HG03521 (cell line): ENCODE data around the gene PMEPA1.

Experiments
- ATAC-seq: cut with Tn5 transposase; IDR thresholded peaks from one replicate; pipeline ENCODE4 v1.9.1; 2021; ENCODE audit warnings: mild to moderate bottlenecking, moderate library complexity; ENCODE audit not compliant: unreplicated experiment

The PMEPA1 gene

DNA sequence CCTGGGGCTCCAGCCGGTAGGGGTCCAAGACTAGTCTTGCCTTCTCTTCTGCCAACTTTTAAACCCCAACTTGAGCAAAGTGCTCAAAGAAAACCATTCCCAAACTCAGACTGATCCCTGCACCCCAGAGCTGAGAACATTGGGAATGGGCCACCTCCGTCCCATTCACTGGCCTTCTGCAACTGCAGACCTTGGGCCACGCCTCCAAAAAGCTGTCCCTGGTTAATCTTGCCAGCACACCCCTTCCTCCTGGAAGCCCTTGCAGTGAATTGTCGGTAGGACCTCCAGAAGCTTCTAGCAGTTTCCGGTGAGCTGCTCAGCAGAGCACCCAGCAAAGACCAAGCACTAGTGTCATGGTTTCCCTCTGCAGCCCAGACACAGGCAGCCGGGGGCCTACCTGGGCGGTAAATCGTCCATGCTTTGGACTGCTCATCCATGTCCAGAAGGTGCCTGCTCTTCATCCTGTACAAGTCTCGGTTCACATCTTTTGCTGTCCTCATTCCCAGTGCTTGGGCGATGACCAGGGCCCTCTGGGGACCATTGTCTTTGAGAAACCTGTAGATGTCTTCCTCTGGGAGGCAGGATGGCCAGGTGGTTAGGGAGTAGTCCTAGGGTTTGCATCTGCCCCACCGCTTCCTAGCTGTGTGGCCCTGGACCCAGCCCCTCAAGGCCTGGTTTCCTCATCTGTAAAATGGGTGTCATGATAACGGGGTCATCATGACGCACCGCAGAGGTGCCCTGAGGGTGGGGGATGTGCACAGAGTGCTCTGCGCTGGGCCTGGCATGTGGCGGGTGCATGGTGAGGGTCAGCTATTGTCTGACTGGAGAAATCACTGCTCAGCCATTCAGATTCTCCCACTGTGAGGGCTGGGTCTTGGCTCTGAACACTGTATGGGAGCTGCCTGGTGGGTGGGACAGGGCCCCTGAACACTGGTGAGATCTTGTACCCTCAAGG lies 95.0 kb downstream of the PMEPA1 start:
- no peak for ATAC-seq

- no peak for ATAC-seq
Measured at GRCh38 chr20:57613481-57613921, 96.3 kb downstream of the PMEPA1 start.

DNA sequence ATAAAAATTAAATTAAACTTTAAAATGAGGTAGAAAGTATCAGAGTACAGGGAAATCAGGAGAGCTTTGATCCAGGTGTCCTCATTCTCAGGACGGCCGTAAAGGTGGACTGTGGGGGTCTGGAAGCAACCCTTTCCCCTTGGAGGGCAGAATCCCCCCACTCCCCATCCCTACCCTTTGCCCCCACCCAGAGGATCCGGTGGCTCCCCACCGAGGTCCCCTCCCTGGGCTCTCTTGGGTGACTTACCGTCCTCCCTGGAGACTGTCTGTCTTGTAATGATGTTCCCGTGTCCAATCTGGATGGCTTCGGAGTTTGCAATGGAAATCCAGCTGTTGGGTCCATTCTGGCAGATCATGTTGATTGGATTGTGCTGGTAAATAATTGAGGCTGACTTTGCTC lies 96.9 kb downstream of the PMEPA1 start:
- no peak for ATAC-seq

DNA sequence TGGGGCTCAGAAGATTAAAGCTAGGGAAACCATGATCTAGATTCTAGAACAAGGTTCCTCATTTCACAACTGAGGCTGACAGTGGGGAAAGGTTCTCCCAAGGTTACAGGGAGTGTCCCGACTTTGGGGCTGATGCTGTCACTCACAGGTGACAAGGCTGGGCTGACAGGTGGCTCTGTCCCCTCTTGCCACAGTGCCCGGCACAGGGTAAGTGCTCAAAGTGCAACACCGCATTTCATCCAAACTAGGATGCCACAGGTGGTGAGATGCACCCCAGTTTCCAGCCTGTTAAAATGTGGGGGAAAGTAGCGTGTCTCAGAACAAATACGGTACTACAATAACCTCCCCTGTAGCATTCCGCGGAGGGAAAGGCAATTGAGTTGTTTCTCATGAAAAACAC lies 97.4 kb downstream of the PMEPA1 start:
- no peak for ATAC-seq

DNA sequence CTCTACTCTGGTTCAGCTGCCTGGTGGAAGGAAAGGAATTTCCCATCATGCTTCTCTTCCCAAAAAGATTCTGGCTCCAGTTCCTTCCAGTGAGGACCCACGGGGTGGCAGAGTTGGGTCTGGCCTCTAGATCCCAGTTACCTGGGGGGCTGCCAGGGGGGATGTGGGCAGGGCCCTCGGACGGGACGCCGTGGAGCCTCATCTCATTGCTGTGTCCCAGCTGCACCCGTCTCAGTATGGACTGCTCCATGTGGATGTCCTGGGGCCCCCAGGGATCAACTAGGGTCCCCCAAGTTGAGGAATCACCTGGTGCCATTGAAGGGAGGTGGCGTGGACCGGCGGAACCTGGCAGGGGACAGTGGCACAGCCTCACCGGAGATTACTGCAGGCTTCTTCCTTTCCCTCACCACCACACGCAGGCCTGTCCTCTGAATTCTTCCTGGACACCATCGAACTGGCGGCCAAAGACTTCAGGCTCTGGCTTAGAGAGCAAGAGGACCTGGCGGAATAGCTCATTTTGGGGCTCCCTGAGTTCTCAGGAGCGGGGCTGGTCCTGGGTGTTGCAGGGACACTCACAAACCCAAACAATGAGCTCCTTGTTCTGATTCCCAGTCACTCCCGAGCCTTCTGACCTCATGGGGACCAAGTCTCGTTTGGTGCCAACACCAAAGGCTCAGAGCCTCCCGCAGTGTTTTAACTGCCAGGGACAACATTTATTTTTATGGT lies 98.1 kb downstream of the PMEPA1 start:
- no peak for ATAC-seq

GRCh38 chr20:57610261-57610952 lies 99.4 kb downstream of the PMEPA1 start:
- ATAC-seq: no peak

DNA sequence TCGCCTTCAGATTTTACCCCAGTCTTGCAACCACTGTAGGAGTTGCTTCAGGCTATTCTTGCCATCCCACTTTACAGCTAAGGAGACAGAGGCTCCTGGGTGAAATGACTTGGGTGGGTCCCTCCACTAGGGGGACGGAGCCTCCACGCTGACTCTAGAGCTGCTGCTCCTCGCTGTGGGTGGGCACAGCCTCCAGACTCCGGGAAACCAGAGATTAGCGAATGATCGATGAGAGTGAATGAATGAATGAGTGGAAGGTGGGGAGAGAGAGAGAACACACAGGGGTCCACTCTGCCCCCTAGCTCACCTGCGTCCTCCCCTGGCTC lies 100.0 kb downstream of the PMEPA1 start:
- no peak for ATAC-seq

GRCh38 chr20:57609086-57609841 lies 100.6 kb downstream of the PMEPA1 start:
- ATAC-seq: no peak

- no peak for ATAC-seq
Measured at GRCh38 chr20:57608516-57608915, 101.3 kb downstream of the PMEPA1 start.

DNA sequence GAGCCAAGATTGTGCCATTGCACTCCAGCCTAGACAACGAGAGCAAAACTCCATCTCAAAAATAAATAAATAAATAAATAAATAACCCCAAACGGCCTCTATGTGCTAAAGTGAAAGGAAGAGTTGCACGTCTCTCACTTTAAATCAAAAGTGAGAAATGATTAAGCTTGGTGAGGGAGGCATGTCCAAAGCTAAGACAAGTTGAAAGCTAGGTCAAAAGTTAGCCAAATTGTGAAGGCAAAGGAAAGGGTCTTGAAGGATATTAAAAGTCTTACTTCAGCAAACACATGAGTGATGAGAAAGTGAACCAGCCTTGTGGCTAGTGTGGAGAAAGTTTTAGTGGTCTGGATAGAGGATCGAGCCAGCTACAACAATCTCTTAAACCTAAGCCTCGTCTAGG lies 103.9 kb downstream of the PMEPA1 start:
- ATAC-seq: no peak

DNA sequence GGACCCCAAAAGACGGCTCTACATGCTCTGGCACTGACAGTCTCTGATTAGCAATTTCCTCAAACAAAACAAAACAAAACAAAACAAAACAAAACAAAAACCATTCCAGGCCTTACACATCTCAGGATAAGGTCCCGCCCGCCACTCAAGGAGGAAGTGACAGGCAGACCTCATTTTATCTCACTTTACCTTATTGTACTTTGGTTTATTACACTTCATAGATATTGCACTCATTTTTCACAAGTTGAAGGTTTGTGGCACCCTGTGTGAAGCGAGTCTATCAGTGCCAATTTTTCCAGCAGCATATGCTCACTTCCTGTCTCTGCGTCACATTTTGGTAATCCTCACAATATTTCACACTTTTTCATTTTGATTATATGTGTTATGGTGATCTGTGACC lies 104.8 kb downstream of the PMEPA1 start:
- no peak for ATAC-seq

GRCh38 chr20:57603120-57603519 lies 106.7 kb downstream of the PMEPA1 start:
- no peak for ATAC-seq

- ATAC-seq: no peak
Measured at GRCh38 chr20:57601737-57602136, 108.1 kb downstream of the PMEPA1 start.

DNA sequence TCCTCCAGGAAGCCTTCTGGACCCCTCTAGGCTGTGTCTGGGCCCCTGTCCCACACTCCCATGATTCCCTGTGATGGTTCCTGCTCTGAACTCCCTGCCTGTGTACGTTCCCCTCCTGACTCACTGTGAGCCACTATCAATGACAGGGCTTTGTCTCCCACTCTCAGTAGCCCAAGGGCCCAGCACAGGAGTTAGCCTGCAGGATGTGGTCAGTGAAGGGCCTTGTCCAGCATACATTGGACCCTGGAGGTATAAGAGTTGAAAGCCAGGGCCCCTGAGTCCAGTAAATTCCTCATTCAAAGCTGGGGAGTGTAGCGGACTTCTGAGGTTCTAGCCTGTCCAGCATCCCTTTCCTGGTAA lies 108.6 kb downstream of the PMEPA1 start:
- ATAC-seq: no peak

- ATAC-seq: no peak
Measured at GRCh38 chr20:57600320-57601210, 109.2 kb downstream of the PMEPA1 start.

DNA sequence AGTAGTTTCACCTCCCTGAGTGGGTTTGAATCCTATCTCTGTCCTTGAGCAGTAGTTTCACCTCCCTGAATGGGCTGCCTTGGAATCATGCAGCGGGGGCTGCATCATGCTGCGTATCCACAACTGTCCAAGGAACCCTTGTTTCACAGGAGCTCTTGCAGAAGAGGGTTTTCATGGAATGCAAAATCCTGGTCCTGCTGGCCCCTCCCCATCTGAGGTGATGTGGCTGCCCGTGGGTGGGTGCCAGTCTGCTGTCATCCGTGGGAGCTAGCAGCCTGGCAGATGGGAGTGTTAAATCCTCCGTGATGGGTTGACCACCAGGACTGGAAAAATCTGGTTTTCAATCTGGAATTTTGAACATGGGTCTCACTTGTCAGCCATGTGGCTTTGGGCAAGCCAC lies 111.3 kb downstream of the PMEPA1 start:
- no peak for ATAC-seq
